Measurements from ENCODE around the gene F7.
A peak's percentile ranks its signal among the peaks of the same experiment; 100 is the strongest.
"Not testable (repeated sequence)": the region's sequence is repeated elsewhere in the genome, so short reads cannot be mapped to it uniquely, and the experiment has no call there.

The F7 gene

DNA sequence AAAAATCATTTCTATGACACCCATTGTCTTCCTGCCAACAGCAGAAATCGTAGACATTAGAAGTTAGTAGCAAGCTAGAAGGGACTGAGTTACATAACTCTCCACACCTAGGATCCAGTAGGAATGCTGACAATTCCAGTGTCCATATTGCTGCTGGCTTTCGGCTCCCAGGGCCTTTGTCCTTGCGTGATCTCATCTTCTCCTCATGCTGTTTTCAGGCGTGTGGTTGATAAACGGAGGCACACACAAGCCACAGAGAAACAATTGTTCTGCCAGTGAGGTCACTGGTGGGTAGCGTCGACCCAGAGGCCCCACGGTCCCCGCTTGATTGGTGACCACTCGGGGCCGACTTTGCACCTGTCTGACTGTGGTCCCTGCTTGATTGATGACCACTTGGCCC is 31.6 kb upstream of the F7 start:
- DNase-seq = no peak

DNA sequence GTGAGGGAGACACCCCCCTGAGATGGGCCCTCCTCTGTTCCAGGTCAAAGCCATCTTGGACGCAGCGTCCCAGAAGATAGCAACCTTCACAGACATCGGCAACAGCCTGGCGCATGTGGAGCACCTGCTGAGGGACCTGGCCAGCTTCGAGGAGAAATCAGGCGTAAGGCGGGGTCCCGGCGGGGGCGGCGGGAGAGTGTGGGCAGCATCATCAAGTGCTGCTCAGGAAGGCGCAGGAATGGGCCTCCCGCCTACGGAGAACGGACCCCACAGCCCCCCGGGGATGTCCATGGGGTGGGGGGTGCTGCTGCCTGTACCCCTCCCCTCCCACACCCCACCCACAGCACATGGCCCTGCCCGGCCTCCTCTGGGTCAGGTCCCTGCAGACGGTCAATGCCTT is 31.2 kb upstream of the F7 start:
- DNase-seq = no peak

DNA sequence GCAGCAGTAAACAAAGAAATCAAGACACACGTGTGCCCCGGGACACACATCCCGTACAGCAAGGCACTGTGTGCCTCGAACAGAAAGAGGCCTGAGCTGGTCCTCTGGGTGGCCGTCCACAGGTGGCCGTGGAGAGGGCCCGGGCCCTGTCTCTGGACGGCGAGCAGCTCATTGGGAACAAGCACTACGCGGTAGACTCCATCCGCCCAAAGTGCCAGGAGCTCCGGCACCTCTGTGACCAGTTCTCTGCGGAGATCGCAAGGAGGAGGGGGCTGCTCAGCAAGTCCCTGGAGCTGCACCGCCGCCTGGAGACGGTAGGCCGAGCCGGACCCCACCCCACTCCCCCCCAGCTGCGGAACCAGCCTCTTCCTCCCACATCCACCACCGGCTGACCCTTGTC is 30.7 kb upstream of the F7 start:
- DNase-seq = no peak

DNA sequence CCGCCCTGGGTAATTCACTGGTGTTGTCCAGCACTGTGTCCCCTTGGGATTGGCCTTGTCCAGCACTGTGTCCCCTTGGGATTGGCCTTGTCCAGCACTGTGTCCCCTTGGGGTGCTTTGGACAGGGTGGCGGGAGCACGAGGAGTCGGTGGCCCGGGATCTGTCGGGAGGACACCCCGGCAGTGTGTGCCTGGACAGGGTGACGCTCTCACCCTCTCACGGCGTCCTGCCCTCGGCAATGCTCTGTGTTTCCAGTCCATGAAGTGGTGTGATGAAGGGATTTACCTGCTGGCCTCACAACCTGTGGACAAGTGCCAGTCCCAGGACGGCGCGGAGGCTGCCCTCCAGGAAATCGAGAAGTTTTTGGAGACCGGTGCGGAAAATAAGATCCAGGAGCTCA is 29.9 kb upstream of the F7 start:
- no peak for DNase-seq

DNA sequence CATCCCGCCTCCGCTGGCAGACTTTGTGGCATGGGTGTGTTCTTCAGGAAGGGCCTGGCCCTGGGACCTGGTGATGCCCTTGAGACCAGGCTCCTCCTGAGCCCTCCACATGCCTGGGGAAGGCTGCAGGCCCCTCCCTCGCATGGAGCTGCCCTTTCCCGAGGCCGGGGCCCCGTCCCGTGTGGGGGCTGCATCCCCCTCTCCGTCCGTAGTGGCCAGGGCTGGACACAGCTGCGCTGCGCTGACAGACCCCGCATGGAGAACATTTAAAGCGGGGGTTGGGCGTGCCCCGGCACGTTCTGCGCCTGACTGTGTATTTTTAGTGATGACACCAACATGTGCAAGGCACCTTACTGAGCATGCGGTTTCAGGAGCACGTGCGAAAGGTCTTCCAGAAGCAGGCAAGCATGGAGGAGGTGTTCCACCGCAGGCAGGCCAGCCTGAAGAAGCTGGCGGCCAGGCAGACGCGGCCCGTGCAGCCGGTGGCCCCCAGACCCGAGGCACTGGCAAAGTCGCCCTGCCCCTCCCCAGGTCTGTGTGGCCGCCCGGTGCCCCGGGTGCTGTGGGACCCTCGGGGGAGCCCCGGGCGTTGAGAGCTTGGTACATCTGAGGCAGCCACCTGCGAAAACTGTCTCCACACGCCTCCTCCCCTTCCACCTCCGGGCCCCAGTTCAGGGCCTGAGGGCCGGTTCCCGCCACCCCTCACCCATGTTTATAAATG is 28.8 kb upstream of the F7 start:
- no peak for DNase-seq

DNA sequence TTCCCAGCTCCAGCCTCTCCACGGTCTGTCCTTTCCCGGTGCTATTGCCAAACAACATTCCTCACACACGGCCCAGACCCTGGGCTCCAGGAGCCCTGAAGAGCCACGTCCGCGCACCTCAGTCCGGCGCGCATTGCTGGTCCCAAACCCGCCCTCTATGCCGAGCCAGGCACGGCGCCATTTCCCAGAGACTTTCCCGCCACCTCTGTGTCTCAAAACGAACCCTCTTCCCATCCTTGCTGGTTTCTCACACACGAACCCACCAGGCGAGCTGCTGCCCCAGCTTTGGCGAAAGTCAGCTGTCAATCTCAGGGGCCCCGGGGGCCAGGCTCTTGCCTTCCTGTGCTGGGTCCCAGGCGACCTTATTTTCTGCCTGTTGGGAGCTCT is 28.0 kb upstream of the F7 start:
- DNase-seq = no peak

DNA sequence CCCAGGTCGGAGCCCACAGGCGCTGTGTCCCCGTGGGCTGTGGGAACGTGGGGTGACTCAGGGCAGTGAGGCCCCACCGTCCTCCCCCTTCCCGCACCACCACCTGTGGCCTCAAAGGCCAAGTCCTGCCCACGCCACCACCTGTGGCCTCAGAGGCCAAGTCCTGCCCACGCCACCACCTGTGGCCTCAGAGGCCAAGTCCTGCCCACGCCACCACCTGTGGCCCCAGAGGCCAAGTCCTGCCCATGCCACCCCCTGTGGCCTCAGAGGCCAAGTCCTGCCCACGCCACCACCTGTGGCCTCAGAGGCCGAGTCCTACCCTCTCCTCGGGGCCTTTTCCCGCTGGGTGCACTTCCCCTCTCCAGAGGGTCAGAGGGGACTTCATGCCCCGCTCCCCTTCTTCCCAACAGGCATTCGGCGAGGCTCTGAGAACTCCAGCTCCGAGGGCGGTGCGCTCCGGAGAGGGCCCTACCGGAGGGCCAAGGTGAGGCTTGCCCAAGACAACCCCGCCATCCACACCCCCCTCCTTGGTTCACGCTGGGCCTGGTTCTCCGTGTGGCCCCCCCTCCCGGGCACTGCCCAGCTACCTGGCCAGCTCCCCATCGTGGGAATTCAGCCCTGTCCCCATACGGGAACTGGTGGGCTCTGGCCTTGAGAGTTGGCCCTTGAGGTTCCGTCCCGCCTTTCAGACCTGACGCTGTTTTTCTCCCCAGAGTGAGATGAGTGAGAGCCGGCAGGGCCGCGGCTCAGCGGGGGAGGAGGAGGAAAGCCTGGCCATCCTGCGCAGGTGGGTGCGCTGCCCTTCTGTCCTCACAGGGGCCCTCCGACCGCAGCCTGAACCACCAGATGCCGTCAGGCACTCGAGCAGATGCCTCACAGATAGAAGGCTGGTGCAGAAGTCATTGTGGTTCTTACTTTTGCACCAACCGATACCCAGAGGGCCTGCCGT is 27.4 kb upstream of the F7 start:
- DNase-seq = no peak

DNA sequence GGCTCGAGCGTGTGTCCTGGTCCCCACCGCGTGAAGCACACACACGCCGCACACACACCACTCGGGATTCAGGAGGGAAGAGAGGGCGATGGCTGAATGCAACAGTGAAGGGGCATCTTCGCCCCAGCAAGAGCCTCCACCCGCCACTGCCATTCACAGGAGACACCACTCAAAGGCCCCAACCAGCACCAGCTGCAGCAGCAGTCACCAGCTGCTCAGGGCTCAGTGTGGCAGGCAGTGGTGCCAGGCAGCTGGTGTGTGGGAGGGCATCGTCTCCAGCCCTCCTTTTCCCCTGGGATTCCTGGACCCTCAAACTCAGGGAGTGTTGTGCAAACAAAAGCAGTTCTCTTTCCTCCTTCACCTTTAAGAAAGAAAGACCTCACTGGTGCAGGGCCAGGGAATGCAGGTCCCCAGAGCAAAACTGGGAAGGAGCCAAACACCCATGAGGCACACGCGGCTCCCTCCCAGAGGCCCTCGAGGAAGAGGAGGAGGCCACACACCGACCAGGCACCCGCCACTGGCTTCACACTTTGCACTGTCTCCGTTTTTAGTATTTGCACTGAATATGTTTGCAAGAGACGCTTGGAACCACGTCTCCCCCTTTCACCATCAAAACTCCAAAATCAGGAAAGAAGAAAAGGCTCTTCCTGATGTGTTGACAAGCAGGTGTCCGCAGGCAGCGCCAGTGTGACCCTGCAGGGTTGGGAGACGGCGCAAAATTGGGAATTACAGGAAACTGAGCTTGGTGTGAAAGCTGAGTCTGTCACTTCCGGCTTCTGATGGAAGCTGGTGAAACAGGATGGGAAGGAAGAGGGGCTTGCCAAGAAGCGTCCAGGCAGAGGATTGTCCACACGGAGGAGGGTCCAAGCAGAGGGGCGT is 26.4 kb upstream of the F7 start:
- DNase-seq = no peak

DNA sequence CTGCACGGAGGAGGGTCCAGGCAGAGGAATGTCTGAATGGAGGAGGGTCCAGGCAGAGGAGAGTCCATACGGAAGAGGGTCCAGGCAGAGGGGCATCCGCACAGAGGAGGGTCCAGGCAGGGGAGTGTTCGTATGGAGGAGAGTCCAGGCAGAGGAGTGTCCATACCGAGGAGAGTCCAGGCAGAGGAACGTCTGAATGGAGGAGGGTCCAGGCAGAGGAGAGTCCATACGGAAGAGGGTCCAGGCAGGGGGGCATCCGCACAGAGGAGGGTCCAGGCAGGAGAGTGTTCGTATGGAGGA is 25.9 kb upstream of the F7 start:
- not testable (repeated sequence) for DNase-seq

DNA sequence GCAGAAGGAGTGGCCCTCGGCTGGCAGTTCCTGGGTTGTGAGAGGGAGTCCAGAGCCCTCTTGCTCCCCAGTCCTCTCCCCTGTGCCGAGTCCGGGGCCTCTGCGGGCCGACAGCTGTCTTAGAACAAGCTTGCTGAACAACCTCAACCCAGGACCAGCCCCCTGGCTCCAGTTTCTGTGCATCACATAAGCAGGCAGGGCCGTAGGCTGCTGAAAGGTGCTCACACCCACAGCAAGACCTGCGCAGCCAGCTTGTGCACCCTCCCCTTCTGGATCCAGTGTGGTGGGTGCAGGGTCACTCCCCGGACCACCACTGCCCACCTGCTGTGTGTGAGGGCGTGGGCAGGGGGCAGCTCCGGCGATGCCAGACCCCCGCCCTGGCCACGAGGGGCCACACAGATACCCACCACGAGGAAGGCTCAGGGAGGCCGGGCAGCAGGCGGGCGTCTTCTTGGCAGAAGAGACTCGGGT is 25.2 kb upstream of the F7 start:
- no peak for DNase-seq

DNA sequence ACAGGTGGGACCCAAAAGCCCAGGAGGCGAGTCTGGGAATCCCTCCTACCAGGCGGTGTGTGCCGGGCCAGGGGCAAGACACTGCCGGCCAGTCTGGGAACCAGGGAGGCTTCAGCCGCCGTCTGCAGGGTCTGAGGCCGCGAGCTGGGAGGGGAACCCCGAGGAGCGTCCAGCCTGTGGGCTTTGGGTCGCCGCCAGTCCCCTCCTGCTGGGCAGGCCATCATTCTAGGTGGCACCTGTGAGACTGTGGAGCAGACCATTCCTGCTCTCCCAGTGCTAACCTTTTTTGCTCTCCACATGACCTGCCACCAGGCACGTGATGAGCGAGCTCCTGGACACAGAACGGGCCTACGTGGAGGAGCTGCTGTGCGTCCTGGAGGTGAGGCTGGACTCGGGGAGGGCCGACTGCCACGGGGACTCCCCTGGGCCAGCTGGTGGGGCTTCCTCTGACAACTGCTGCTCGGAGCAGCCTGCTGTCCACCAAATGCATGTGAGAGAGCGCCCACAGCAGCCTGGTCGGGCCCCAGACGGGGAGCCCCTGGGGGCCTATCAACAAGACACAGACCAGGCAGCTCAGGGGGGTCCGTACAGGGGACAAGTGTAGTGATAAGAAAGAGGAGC is 24.6 kb upstream of the F7 start:
- DNase-seq = no peak

DNA sequence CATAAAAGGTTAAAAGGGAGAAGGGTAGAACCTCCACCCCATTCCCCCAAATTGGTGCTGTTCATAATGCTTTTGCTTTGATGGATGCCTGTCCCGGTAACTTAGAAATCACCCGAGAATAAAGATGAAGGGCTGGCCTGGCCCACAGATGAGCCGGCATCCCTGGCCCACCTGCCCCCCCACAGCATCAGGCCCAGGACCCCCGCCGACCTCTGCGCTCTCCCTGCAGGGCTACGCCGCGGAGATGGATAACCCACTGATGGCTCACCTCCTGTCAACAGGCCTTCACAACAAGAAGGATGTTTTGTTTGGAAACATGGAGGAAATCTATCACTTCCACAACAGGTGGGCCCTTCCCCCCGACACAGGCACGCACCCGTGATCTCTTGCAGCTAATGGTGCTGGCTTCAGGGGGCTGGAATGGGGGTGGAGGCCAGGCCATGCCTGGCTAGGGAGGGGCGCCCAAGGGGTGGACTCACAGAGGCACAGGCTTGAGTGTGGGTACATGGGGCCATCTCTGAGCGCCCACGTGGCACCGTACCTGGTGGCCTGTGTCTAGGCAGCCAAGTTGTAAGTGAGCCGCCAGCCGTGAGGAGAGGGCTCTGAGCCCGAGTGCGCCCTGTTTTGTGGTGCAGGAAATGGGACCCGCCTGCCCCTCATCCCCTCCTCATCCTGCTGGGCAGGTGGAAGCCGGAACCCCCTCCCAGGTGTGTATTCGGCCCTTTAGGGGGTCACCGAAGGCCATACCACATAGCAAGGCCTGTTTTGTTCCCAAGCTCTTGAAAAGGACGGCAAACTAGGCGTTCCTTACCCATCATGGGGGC is 23.2 kb upstream of the F7 start:
- DNase-seq = no peak

DNA sequence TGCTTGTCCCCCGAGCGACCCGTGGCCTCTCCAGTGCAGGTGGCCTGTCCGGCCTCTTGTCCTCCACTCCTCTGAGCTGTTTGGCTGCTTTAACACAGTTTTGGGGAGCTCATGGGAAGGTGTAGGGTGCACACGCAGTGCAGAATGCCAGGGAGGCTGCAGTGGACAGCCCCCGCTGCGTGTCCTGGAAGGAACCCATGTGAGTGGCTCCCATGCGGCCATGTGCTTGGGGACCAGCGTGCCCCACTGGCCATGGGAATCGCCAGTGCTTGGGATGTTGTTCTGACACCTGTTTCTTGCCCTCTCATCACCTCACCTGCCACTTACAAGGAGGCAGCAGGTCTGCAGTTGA is 22.6 kb upstream of the F7 start:
- no peak for DNase-seq

DNA sequence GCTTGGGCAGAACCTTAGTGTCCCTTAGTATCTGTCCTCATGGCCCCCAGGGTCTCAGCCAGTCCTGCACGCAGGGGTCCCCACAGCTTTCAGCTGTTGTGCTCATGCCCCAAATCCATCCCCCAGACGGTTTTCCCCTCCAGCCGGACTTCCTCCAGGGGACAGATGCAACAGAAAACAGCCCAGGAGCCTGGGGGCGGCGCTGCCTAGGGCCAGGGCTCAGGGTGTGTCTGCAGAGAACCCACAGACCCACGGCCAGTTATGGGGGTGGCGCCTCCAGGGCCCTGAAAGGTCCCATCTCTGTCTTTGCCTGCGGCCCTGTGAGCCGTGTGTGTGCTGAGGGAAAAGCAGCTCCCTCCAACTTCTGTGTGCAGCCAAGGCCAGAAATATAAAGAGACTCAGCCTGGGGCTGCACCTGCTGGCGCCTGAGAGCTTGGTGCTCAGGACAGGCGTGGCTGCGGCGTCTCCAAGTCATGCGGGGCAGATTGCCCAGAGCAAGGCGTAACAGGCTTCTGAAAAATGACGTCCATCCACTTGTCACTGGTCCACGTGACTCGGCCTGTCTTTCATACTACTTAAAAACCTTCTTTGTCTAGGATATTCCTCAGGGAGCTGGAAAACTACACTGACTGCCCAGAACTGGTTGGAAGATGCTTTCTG is 22.1 kb upstream of the F7 start:
- peak; percentile 65 for DNase-seq

DNA sequence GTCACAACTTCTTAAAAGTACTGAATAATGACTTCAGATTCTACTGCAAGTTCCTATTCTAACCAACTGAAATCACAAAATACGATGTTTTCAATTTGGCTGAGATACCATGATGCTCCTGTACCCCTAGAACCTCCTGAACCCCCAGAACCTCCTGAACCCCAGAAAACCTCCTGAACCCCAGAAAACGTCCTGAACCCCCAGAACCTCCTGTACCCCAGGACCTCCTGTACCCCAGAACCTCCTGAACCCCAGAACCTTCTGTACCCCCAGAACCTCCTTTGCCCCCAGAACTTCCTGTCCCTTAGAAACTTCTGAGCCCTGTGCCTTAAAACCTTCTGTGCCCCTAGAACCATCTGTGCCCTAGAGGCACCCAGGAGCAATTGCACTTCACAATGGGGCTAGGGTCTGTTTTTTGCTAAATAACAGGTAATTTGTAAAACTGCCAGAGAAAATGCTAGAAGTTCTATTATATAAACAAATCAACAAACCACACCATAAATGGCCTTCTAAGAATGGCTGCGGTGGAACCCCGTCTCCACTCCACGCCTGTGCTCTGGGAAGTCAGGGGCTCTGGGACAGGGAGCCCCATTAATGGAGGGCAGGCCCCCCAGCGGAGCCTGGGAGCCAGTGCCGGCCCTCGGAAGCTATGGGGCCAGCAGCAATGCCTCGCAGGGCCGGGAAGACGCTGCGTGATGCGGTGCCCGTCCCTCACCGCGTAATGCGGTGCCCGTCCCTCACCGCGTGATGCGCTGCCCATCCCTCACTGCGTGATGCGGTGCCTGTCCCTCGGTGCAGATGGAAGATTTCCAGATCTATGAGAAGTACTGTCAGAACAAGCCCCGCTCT is 21.3 kb upstream of the F7 start:
- no peak for DNase-seq

DNA sequence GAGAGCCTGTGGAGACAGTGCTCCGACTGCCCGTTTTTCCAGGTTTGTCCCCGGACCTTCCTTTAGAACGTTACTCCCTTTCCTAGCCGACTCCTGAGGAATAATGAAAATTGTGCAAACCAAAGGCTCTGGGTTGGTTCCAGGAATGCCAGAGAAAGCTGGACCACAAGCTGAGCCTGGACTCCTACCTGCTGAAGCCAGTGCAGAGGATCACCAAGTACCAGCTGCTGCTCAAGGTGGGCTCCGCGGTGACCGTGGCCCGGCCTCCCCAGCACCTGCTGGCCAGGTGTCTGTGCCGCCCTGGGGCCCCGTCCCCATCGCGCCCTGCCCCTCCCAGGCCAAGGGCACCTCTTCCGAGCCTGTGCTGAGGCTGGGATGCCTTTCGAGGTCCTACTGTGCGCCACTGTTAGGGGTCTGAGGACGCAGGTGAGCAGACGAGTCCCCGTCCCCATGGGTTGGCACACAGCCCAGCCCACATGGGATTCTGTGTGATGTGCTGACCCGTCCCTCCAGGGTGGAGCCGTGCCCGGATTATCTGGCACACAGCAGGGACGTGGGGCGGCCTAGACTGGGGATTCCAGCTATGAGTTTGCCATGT is 20.5 kb upstream of the F7 start:
- no peak for DNase-seq

DNA sequence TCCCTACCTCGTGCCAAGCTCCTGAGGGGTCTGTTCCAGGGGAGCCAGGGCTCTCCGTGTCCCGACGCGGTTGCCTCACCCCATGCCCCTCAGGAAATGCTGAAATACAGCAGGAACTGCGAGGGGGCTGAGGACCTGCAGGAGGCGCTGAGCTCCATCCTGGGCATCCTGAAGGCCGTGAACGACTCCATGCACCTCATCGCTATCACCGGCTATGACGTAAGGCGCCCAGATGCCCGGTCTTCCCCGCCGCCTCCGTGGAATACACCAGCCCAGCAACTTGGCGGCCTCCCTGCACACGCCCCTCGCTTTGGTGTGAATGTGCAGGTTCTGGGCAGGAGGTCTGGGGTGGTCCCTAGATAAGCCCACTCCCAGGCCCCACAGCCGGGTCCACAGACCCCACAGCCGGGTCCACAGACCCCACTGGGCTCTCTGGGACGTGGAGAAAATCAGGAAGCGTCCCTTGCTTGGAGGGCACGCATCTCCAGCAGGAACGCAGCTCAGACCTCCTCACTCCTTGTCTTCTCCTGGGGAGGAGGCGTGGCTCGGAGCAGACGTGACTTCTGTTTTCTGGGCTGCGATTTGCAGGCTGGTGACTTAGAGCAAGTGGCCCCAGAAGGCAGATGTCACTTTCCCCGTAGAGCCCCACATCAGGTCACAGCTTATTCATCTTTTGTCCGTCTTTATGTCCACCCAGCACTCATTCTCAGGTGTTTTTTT is 19.4 kb upstream of the F7 start:
- DNase-seq = no peak

DNA sequence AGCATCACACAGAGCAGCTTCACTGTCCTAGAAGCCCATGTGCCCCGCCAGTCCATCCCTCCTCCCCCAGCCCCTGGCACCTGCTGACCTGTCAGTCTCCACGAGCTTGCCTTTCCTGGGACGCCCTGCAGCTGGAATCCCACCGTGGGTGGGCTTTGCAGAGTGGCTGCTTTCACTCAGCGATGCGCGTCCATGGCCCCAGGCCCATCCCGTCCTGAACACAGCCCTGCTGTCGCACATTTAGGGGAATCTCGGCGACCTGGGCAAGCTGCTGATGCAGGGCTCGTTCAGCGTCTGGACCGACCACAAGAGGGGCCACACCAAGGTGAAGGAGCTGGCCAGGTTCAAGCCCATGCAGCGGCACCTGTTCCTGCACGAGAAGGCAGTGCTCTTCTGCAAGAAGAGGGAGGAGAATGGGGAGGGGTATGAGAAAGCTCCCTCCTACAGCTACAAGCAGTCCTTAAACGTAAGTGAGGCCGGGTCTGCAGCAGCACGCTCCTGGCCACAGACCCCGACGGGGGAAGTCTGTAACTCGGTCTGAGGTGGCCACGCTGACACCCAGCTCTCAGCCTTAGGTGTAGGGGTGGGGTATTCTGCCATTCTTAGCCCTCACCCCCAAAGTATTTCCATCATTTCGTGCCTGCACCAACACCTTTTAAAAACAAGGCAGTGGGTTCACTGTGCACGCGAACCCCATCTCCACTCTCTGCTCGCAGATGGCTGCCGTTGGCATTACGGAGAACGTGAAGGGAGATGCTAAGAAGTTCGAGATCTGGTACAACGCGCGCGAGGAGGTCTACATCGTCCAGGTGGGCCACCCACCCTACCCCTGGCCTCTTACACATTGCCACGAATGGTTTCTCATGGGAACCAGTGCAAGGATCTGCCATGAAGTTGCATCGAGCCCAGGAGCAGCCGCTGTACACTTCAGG is 18.3 kb upstream of the F7 start:
- no peak for DNase-seq
